HG02973 (cell line): ENCODE data around the gene CPLX1.

ENCODE experiments used
- ATAC-seq: cut with Tn5 transposase; IDR thresholded peaks from one replicate; pipeline ENCODE4 v1.9.1; 2021; ENCODE audit warnings: moderate library complexity; ENCODE audit not compliant: unreplicated experiment

The CPLX1 gene

DNA sequence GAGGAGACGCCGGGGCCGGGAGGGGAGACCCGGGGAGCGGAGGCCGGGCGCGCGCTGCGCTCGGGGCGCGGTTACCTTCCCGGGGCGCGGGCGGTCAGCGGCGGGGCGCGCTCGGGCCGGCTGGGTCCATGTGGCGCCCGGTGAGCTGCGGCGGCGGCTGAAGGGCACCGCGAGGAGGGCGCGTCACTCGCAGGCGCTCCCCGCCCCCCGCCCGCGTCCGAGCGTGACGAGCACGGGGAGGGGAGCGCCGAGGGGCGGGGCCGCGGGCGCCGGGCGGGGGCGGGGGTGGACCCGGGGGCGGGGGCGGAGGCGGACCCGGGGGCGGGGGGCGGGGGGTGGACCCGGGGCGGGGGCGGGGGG, at the start of gene CPLX1:
TSS of gene CPLX1 (minus strand) at position 159 of the 360 bp plus-strand sequence. CDS start 1,607 bp downstream, outside the sequence.
- ATAC-seq, result no peak

DNA sequence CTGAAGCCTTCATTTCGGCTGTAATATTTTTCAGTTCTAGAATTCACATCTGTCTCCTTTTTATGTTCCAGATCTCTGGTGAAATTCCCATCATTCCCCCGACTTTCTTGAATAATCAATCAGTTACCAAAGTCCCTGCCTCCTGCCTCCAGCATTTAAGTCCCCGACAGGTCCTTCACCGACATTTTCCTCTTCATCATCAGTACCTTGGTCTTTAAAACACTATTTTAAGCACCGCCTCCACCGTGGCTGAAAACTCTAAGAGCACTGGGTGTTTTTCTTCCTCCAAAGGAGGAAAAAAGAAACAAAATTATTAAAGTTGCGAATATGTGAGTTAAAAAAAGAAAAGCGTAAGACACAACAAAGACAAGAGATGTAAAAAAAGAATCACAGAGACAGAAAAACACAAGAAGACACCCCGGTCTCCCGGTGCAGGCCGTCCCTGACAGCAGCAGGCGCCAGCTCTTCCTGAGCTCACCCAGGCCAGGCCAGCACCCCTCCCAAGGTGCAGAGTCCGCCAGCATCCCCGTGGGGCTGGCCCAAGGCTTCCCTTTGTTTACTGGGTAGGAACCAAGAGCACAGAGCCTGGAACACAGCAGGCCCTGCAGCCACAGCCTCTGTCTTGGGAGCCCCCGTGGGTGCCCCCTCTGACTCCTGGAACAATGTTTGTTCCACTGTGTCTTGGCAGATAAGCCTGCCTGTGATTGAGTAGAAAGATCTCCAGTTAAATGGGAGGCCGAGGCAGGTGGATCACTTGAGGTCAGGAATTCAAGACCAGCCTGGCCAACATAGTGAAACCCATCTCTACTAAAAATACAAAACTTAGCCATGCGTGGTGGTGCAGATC, 49.3 kb upstream of the CPLX1 start:
- ATAC-seq, result no peak

DNA sequence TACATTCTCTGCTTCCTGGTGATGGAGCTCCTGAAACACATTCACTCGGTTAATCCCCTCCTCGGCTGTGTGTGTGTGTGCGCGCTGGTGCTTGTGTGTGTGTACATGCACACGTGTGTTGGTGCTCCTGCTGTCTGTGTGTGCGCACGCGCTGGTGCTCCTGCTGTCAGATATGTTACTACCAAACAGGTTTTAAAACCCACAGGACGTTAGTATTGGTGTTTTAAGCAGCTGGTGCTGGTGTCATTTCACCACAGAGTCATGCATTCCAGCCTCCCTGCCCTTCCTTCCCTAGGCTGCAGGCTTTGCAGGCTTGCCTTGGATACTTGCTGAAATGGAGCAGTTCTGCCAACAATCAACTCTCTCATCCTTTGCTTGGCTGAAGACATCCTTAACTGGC, 48.1 kb upstream of the CPLX1 start:
- ATAC-seq, result no peak

DNA sequence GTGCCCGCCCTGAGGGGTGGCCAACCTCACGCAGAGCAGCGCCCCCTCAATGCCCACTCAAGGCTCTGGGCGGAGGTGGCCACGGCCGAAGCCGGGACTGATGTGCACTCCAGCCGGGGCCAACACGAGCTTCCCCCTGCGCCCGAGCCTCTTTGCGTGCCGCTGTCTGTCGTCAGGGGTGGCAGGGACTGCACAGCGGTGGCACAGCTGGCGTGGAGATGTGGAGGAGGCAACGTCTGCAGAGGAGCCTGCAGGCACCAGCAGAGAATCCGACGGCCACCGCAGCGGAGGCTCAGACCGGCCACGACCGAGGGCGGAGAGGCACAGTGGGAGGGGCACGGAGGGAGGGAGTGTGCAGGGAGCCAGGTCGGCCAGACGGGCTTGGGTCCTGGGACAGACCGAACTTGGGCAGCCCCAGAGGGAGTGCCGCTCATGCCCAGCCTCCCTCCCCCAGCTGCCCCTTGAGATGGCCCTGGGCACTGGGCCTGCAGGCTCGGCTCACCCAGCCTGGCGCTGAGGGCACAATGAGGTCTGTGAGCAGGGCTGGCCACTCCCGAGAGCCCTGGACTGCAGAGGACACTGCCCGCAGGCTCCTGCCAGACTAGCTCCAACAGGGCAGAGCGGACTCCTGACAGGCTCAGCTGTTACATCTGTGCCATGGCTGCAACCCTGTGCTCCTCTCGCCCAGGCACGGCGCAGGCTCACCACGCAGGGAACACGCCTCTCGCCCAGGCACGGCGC, 46.5 kb upstream of the CPLX1 start:
- ATAC-seq, result no peak

DNA sequence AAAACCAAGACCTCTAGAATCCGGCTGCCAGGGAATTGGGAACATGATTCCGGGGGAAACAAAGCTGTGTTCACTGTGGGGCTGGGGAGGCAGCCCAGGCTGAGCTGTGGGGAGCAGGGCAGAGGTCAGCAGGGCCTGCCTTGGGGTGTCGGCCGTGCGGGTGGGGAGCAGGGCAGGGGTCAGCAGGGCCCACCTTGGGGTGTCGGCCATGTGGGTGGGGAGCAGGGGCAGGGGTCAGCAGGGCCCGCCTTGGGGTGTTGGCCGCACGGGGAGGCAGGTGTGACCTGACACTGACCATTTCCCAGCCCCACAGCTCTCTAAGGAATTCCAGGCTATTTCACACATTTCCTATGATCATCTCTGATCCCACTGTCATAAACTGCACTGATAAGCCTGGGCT, 45.6 kb upstream of the CPLX1 start:
- no peak for ATAC-seq

DNA sequence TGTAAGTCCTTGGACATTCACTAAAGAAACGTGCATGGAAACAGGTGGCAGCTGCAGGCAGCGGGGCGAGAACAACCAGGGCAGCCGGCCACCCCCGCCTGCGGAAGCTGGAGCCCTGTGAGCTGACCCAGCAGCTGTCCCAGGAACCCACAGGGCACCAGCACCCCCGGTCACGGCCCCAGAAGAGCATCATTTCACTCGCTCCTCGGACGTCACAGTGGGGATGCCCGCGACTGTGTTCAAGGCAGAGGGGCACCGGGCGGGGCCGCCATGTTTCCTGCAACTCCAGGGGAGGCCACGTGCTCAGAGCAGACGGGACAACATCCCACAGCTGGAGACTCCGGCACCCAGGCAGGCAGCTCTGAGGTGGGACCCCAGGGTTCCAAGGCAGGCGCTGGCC, 45.0 kb upstream of the CPLX1 start:
- ATAC-seq, result no peak

DNA sequence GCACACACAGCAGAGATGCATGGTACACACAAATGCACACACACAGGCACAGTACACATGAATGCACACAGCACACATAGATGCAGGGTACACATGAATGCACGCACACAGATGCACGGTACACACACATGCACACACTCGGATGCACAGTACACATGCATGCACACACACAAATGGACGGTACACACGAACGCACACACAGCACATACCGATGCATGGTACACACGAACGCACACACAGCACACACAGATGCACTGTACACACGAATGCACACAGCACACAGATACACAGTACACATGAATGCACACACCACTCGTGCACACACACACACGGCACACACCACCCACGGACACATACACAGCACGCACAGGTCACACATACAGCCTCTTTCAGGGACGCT, 43.8 kb upstream of the CPLX1 start:
- ATAC-seq, result no peak

DNA sequence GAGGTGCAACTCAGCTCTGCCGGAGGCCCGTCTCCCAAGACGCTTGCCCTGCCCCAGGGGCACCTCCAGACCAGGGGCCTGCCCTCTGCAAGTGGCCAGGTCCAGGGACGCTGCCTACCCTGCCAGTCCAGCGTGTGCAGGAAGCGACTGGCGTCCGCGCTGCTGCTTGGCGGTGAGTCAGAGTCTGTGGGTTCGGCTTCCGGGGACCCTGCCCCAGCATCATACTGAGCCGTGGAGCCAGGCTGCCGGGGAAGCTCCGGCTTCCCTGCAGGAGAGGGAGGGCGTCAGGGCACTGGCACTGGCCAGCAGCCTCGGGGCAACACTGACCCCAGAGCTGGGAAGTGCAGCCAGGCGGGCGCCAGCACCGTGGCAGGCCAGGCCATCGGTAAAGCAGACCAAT, 42.5 kb upstream of the CPLX1 start:
- ATAC-seq, result no peak

DNA sequence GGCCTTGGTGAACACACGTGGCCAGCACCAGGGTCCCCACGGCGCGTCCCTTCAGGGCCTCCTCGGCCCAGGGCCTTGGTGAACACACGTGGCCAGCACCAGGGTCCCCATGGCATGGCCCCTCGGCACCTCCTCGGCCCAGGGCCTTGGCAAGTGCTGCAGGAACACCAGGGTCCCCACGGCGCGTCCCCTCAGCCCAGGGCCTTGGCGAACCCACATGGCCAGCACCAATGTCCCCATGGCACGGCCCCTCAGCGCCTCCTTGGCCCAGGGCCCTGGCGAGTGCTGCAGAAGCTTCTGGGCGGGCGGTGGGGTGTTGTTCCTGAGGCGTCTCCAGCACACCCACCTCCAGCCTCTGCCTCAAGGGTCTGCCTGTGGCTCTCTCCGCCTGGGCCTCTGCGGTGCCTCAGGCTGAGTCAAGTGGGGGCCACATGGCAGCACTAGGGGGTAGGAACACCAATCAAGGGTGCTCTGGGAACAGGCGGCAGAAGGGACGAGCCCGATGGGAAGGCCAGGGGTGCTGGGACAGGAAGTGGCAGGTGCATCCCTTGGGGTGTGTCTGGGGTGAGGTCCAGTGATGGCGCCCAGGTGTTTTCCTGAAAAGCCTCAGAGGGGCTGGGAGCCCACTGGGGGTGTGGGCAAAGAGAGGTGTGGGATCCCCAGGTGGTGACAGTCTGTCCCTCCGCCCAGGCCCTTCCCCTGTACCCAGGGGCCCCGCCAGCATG, 41.8 kb upstream of the CPLX1 start:
- ATAC-seq, result no peak

DNA sequence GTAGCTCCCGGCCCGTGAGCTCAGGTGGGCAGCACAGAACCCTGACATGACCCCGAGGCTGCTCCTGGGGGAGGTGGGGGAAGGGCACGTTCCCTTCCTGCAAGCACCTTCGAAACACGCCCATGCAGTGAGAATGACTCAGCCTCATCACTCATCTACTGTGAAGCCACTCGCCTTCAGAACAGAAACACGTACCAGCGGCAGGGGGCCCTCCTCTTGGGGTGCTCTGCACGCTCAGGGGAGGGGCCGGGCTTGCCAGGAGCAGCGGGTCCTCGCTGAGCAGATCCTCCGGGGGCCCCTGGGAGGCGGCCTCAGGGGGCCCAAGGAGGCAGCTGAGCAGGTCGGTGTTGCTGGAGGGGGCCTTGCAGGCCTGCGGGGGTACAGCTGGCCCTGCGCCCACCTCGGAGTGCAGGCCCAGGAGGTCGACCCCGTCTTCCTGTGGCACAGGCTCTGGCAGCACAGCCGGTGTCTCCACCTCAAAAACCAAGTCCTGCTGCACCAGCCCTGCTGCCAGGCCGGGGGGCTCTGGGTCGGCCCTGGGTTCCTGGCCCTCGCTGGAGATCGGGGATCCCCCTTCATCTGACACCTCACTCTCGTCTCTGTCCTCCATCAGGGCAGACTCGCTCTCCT, 40.9 kb upstream of the CPLX1 start:
- ATAC-seq, result no peak

DNA sequence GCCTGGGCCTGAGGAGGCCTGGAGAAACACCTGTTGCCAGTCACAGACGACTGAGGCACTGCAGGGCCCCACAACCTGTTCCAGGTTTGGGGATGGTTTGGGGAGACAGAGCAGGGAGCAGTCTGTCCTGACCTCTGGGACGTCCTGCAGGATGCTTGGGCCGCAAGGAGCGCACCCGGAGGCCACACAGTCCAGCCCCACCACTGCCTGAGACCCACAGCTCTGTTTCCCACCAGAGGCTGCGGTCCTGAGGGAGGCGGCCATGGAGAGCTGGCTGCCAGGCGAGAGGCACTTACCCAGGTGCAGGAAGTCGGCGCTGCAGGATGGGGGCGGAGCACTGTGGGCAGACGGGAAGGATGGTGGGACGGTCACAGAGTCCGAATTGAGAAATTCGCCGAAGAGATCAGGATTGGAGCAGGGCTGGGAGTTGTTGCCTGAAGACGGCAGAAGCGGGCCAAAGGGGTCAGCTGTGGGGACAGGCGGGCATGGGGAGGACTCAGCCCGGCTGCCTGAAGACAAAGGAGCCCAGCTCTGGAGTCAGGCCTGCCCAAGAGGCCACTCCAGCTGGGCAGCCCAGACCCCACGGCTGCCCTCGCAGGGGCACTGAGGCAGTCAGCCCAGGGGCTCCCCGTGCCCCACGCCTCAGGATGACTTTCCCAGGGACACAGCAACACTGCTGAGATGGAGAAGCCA, 40.3 kb upstream of the CPLX1 start:
- ATAC-seq, result no peak

DNA sequence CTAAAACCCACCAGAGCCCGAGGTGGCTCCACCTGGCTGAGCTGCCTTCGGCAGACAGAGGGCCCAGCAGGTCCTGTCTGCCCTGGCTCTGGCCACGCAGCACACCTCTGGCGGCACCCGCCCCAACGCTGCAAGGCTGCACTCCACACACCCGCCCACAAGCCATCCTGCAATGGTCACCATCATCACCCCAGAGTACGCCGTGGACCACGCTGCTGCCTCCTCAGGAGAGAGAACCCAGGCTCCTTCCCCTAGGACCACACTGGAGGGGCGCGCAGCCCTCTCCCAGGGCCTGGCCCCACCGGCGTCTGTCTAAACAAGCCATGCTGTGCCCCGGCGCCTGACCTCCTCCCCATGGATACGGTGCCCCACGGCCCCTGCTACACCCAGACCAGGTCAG, 39.6 kb upstream of the CPLX1 start:
- no peak for ATAC-seq

DNA sequence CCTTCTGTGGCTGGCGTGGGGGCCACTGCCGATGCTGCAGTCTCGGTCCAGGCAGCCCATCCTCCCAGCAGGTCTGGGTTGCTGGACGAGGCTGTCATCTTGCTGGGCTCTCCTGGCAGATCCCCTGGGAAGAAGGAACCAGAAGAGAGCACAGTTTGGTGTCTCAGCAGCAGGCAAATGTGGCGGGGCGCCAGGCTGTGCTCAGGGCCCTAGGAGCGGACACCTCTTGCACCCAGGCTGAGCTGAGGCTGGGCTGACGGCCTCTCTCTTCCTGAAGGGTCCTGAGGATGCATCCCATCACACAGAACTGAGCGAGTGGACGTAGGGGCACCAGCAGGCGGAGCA, 39.2 kb upstream of the CPLX1 start:
- no peak for ATAC-seq

DNA sequence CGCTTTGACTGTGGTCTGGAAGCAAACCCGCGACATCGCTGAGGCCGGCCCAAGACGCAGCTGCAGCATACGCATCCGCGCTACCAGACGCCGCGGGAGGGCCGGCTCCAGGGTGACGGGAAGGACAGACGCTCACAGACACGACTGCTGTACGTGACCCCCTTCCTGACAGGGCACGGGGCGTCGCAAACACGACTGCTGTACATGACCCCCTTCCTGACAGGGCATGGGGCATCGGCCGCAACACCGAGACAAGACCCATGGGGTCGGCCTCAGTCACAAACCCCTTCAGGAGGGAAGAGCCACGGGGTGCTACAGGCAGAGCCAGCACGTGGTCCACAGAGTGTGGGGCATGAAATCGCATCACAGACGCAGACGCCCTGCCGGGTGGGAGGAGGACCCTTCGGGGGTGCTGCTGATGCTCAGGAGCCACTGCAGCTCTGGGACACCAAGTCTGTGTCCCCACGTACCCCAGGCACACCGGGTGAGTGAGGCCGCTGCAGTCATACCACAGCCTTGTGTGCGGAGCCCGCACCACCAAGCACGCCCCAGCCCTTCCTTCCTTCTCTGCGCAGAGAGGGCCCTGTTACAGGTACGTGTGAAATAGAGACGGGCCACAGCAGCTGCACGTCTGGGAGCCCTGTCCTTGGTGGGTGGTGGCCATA, 38.7 kb upstream of the CPLX1 start:
- ATAC-seq, result no peak

DNA sequence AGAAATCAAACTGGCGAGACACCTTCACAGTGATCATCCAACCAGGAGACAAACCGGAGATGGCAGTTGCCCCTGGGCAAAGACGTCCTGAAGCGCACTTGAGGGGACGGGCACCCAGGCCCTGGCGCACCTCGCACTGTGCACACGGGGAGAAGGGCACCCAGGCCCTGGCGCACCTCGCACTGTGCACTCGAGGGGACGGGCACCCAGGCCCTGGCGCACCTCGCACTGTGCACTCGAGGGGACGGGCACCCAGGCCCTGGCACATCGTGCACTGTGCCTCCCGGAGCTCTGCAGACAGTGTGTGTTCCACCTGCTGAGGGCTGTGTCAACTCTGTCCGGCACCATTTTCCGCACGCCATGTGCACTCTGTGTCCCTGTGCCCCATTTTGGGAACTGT, 34.6 kb upstream of the CPLX1 start:
- no peak for ATAC-seq

DNA sequence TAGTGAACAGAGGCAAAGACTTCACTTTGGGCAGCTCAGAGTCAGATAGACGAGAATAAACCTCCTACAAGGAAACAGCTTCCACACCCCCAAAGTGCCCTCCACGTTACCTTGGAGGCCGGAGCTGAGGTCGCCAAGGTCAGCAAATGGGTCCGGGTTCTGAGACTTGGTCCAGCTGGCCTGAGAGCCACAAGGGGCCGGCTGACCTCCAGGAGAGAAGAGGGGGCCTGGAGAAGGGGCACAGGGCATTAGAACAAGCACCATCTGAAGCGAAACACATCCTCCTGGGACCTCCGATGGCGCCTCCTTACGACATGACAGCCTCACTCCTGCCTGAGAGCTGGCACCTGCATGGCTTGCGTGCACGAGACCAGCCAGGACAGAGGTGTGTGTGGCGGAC, 33.6 kb upstream of the CPLX1 start:
- ATAC-seq, result no peak

DNA sequence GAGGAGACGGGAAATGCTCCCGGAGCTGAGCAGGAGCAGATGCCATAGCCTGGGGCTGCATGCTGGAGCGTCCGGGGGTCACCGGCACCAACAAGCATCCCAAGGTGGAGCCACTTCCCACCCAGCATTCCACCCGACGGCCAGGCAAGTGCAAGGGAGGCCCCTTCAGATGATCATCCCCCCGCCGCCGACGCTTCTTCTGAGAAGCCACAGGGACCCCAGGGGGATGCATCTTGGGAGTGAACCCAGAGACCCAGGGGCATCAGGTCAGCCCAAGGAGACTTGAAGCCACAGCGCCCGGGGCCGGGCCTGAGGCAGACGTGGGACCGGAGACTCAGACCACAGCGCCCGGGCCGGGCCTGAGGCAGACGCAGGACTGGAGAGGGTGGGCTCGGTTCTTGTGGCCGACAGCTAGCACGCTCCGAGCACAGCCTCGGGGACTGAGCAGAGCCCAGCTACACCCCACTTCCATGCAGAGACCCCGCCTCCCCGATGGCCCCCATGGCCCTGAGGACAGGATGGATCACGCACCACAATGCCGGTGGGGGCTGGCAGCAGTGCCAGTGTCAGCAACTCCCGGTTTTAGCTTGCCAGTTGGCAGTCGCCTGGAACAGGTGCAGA, 33.0 kb upstream of the CPLX1 start:
- no peak for ATAC-seq

DNA sequence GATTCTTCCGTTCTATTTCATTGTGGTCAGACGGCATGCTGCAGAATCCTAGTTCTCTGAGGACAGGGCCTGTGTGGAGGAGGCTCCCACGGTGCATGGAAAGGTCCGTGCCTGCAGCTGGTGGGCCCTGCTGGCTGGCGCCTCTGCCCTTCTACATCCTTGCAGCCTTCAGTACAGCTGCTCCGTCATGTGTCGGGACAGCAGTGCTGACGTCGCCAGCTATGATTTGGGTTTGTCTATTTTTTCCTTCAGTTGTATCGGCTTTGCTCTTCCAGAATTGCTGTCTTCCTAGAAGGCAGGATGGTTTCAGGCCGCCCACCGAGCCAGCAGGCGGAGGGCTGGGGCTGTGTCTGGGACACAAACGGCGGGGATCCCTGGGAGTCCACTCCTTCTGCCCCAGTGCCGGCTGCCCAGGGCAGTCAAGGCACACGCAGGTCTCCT, 32.1 kb upstream of the CPLX1 start:
- ATAC-seq, result no peak

DNA sequence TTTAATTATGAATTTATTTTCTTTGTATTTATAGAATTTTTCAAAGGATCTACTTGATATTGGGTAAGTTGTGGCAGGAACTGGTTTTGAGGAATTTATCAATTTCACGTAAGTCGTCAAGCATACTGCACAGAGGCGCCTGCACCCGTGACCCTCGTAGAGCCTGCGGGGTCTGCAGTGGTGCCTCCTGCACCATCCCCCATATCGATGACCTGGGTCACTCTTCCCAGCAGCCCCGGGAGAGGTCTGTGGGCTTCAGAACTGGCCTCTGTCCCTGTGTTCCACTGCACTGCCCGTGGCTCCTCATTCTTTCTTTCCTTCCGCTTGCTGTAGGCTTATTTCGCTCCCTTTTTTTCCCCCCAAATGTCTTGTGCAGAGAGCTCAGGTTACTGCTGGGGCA, 31.5 kb upstream of the CPLX1 start:
- no peak for ATAC-seq
